Activated CD8-positive, alpha-beta memory T cell treated with anti-CD3 and anti-CD28 coated beads, Interleukin-2, amount 50 U/mL, for 48 hours (primary cell): ENCODE data around the gene TFAP2E.
A peak's percentile ranks its signal among the peaks of the same experiment; 100 is the strongest.

Experiments
- DNase-seq: peaks from one replicate; pipeline ENCODE4 v3.0.0-alpha.2; 2020

TFAP2E gene

DNA sequence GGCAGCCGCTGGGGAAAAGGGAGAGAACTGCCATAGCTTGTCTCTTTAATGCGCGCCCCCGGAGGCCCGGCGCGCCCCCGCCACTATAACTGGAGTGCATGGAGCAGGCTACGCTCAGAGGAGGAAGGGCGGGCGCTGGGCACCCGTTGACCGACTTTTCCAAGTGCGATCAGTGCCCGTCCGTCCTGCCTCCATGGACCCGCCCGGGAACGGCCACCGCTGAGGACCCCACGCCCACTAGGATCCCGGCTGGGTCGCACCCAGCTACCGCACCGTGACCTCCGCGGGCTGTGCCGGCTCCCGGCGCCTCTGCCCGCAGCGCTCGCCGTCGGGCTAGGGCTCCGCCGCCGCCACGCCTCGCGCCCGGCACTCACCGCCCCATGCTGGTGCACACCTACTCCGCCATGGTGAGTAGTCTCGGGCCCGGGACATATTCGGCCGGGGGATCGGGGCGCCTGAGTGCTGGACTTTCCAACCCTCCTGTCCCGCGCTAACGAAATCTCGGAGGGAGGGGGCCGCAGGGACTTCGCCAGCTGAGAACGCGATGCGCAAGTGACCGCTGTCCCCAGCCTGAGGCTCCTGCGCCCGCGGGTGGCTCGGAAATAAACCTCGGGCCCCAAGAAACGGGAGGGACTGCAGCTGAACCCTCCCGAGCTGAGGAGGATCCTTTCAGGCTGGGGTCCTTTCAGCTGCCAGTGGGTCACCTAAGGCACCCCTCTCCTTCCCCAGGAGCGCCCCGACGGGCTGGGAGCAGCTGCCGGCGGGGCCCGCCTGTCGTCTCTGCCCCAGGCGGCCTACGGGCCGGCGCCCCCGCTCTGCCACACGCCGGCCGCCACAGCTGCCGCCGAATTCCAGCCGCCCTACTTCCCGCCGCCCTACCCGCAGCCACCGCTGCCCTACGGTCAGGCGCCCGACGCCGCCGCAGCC, at the start of gene TFAP2E:
TSS of gene TFAP2E (plus strand) at position 117 of the 927 bp plus-strand sequence. CDS start at position 381, 264 bp downstream.
- no peak for DNase-seq

DNA sequence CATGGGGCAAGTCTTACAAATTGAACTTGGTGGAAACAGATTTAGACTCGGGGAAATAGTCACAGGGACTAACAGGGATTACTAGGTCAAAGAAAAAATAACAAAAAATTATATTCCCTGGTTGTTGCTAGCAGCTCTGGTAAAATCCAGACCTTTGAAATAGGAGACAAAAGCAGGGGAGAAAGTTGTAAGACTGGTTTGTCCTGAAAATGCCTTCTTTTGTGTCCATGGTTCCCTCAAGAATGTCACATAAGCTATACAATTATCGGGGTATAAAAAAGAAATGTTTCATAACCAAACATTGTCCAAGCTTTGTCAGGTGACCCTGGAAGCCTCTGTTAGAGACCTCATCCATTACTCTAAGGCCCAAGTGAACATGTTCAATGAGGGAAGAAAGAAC, 49.0 kb upstream of the TFAP2E start:
- DNase-seq = no peak

DNA sequence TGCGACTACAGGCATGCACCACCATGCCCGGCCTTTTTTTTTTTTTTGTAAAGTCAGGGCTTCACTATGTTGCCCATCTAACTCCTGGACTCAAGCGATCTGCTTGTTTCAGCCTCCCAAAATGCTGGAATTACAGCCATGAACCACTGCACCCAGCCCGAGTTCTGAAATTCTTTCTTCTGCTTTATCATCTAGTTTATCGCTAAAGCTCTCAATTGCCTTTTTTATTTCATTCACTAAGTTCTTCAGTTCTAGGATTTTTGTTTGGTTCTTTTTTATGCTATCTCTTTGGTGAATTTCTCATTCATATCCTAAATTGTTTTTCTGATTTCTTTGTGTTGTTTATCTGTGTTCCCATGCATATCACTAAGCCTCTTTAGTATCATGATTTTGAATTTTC, 42.9 kb upstream of the TFAP2E start:
- DNase-seq = no peak

DNA sequence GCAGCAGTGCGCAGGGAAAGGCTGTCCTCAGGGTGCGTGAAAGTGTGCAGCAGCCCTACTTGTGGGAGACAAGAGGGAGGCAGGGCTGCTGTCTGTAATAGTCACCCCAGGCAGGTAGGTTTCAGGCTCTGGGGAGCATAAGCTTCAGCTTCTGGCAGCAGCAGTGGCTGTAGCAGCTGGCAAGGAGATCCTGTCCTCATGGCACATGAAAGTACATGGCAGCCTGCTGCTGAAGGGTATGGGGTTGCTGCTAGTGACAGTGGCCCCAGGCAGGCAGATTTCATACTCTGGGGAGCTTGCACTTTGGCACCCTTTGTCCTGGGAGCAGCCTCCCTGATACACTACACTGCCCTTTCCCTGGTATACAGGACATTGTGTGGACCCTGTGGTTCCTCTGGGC, 42.2 kb upstream of the TFAP2E start:
- no peak for DNase-seq

DNA sequence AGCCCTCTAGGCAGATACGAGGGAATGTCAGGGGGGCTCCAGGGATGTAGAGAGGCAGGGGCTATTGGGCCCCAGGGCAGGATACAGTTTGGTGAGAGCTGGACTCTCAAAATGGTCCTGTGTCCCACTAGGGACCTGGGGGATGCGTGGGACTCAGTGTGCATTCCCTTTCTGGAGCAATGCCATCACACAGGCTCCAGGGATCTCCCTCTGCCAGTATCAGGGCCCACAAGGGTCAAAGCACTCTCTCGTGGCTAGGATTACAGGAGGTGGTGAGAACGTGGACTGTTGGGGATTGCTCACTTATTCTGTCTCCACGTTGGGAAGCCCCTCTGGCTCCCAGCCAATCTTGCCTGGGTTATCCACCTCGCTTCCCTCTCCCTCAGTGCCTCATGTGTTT, 41.7 kb upstream of the TFAP2E start:
- no peak for DNase-seq

DNA sequence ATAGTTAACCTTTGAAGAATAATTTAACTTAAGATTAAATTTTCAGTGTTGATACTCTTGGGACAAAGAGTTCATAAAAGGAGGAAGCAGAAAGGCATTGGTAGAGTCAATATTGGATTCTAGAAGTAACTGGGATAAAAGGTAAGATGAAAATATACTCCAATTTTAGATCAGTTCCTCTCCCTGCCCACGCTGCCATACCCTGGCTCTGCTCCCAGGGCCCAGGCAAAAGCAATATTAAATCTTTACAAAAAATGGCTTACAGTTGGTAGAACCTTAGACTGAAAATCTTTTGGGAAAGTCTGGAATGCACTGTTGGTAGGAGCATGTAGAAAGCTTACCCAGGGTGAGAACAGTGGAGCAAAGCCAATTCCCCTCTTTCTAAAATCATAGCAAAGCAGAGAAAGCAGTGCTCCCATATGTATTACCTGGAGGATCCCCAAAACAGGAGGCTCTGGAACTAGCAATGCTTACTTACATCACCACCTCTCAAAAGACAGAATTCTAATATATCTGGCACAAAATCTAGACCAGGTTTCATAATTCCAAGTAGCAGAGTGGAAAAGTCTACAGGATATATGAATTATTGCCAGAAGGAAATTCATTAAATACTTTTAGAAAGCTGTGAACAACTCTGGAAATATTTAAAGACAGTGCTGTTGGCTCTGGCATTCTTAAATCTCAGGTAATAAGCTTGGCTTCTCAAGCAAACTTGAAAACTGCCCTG, 40.5 kb upstream of the TFAP2E start:
- DNase-seq = no peak

DNA sequence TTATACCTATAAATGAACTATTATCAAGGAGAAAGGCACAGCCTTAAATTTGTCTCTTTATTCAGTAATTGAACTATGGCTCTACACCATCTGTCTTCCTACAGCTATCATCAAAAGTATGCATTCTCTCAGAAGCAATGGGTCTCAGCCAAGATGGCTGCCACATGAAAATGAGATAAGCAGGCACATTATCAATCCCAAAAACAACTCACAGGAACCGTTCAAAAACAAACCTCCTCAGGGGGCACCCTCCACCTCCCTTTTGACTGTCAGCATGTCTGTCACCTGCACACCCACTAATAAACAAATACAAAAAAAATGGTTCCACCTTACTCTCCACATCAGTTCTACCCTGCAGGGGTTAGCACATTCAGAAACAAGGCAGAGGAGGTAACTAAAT, 39.5 kb upstream of the TFAP2E start:
- DNase-seq = no peak

DNA sequence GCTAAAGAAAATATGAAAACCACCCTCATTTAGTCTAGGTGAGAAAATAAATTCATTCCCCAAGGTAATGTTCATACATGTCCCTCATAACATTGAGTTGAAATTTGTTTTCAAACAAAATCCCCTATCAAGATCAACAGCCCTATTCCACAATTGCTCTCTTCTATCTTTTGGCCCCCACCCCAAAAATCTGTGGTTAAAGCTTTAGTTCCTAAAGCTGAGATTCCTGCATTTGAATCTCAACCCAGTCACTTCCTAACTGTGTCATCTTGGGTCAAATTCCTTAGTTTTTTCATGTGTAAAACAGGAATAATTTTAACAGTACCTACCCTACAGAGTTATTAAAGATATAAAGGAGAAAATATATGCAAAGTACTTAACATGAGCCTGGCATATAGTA, 37.9 kb upstream of the TFAP2E start:
- no peak for DNase-seq

DNA sequence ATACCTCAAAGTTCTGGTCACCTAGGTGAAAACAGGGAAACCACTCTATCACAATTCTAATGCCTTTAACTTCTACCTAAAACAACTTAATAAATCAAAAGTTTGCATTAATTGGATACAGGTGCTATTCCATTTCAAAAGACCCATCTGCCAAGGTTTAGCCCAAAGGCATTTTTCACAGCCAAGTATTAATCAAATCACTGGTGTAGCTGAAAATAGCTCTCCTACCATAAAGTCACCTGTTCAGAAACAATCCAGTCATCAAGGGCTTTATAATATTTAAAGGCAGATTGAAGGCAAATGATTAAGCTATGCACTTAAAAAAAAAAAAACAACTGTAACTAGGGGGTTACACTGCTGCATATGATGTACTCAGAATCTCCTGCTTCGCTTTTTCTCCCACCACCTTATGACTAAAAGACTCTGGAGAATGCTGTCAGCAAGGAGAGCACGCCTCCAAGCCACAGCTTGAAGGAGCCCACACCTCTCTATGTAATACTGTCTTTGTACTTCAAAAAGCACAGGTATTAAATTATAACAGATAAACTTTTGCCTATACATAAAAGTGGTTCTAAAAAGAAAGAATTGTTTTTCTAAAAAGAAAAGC, 36.5 kb upstream of the TFAP2E start:
- no peak for DNase-seq

- DNase-seq = no peak
Measured at GRCh38 chr1:35537806-35538205, 35.3 kb upstream of the TFAP2E start.

- DNase-seq = peak; percentile 57
Measured at GRCh38 chr1:35539073-35539823, 33.9 kb upstream of the TFAP2E start.

DNA sequence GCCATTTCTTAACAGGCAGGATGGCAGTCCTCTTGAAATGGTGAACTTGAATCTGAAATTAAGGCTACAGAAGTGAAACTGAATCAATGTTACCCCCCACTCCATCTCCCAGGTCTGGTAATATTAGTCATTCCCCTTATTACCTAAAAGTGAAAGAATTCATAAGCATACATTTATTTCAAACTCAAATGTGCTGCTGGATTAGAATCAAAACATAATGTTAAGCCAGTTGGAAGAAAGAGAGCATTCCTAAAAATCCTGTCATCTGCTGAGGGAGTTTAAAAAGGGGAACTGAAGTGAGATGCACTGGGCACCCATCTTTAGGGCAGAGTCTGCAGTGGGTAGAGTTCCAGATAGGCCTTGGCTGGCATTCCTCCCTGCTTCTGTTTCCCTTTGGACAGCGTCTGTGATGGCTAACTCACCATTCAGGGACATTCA, 33.3 kb upstream of the TFAP2E start:
- DNase-seq = no peak

- no peak for DNase-seq
Measured at GRCh38 chr1:35544976-35545375, 28.1 kb upstream of the TFAP2E start.

DNA sequence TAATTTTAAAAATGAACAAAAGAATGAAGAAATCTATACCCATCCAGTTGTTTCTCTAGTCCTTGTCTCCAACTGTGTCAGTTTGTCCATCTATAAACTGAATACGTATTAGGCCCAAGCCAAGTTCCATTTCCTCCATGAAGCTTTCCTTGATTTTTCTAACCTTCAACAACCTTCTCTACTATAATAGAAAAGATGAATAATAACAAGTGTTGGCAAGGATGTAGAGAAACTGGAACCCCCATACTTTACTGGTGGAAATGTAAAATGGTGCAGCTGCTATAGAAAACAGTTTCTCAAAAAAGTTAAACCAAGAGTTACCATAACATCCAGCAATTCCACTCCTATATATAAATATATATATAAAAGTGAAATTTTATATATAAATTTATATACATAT, 26.5 kb upstream of the TFAP2E start:
- no peak for DNase-seq

- no peak for DNase-seq
Measured at GRCh38 chr1:35553851-35554250, 19.3 kb upstream of the TFAP2E start.

DNA sequence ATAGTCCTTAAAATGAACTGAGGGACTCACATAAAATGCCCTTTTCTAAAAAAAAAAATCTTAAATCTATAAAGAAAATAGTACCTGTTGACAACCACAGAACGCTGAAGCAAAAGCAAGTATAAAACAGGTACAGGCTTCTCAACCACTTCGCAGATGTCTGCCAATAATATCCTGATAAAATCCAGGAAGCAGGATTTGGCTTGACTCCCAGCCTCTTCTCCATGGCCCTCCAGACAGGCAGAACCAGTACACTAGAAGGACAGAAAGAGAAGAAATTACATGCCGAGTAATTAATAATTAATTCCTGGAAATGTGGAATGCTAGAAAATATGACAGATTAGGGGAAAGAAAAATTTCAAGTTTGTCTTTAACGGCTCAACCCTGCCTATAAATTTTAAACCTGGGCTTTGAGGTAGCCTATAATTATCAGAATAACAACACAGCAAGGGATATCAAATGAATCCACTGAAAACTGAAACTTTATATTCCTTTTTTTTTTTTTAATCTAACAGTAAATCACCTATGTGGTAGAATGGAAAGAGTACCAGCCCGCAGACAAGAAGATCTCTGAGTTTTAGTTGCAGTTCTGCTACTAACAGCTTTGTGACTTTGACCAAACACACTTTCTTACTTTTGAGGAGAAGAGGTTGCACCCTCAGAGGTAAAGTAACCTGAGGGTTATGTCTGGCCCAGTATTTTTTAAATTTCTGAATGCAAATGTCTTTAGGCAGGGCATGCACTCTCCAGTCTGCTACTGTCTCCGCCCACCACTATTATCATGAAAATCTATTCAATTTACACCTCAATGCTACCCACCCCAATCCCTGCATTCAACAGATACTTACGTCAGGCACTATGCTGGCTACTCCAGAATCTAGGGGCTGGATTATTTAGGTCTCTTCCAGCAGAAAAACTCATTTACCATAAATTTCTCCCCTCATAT, 18.6 kb upstream of the TFAP2E start:
- no peak for DNase-seq

DNA sequence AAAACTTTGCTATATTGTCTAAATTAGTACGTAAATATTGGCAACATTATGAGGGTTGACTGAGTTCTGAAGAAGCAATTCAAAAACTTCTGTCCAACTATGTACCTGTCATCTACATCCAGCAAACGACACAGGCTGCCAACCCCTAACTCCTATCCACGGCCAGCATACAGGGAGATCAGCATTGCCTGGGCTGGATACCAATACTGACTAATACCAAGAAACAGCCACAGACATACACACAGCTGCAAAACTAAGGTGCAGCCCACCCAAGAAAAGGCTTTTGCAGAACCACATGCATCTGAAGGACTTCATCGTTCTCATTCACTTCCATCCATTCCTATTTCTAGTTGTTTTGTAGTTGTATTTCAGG, 17.9 kb upstream of the TFAP2E start:
- no peak for DNase-seq

DNA sequence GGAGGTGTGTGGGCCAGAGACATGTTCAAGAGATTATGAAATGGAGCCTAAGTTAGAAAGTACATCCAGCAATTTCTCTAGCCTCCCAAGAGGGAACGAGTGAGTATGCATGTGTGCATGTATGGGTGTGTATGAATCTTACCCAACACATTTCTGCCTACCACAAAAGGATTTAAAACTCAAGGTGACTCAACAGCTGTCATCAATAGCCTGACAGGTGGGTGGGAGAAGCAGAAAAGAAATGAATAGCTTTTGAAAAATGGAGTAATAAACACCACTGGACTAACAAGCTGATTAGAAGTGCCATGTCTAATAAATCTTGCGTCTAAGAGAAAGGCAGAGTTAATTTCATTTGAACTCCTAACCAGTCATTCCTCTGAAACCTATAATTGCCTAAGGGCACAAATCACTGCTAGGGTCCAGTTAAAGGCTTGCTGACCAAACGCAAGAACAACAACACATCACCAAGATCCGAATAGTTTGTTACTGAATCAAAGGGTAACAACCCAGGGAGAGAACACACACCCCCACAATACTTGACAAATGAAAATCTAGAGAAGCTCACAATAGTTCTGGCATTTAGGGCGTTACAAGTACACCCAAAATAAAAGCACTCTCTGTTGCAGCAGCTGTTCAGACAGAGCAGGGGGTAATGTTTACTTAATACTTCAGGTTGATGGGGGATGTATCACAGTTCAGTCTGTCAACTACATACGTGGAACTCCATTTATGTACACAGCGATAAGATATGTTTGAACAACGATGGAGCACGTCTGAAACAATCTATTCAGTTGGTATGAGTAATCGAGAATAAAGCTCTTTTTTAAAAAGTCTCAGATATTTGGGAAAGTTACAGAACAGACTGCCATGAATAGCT, 17.3 kb upstream of the TFAP2E start:
- DNase-seq = no peak

GRCh38 chr1:35556484-35557117, 16.5 kb upstream of the TFAP2E start:
- no peak for DNase-seq

GRCh38 chr1:35557118-35557610, 15.9 kb upstream of the TFAP2E start, which contains the start of gene KIAA0319L:
TSS of gene KIAA0319L (minus strand) at chr1:35557403. CDS start at chr1:35554491, 2,912 bp downstream.
- DNase-seq = no peak
